ENCODE data around the gene SOAT2.

DNA sequence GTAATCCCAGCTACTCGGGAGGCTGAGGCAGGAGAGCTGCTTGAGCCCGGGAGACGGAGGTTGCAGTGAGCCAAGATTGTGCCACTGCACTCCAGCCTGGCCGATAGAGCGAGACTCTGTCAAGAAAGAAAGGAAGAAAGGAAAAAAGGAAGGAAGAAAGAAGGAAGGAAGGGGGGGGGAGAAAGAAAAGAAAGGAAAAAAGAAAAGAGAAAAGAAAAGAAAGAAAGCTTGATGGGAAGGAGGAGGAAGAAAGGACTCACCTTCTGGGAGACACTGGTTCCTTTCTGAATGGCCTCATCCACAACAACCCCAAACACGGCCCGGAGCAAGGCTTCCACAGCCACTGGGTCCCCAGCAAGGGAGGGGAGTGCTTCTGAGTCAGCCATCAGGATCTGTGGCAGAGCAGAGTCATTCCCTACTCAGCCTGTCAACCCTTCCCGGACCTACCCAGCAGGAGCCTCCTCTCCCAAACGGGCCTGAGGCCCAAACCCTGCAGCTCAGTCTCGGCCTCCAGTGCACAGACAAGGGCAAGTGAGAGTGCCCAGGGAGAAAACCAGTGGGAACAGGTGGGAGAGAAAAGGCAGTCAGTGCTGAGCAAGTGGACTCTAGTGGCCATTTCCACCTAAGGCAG is 69.9 kb downstream of the SOAT2 start:
- no peak for TF ChIP-seq EZH2 (IDR thresholded peaks at IDR 0.05; ENCODE audit: borderline replicate concordance, low read depth, low read length, poor library complexity, severe bottlenecking)
- TF ChIP-seq, protein P1, sequence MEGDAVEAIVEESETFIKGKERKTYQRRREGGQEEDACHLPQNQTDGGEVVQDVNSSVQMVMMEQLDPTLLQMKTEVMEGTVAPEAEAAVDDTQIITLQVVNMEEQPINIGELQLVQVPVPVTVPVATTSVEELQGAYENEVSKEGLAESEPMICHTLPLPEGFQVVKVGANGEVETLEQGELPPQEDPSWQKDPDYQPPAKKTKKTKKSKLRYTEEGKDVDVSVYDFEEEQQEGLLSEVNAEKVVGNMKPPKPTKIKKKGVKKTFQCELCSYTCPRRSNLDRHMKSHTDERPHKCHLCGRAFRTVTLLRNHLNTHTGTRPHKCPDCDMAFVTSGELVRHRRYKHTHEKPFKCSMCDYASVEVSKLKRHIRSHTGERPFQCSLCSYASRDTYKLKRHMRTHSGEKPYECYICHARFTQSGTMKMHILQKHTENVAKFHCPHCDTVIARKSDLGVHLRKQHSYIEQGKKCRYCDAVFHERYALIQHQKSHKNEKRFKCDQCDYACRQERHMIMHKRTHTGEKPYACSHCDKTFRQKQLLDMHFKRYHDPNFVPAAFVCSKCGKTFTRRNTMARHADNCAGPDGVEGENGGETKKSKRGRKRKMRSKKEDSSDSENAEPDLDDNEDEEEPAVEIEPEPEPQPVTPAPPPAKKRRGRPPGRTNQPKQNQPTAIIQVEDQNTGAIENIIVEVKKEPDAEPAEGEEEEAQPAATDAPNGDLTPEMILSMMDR (conservative IDR thresholded peaks at IDR 0.05; ENCODE audit: low read depth, low read length), result no peak
